ENCODE data around the gene SHANK1.

The SHANK1 gene

GRCh38 chr19:50664204-50664603, 55.4 kb downstream of the SHANK1 start:
- H3K4me3 ChIP-seq (ENCODE audit: low read length) = no peak overlapping the region
- no peak for TF ChIP-seq CTCF (IDR thresholded peaks at IDR 0.05; ENCODE audit: insufficient read depth, low read depth, low read length, missing control alignments)
- DNase-seq (ENCODE audit: low read depth) = no peak

DNA sequence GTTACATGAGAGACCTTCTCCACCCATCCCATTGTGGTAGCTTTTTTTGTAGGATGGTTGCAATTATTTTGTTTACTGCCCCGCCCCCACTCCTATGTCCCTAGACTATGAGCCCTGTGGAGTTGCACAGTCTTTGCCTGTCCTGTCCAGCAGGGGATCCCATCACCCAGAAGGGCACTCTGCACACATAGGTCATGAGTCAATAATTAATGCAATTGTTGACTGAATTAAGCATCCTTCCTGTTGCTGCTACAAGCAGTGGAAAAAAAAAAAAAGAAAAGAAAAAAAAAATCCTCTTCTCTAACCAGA, 56.2 kb downstream of the SHANK1 start:
- H3K4me3 ChIP-seq (ENCODE audit: low read length) = no peak overlapping the region
- no peak for DNase-seq (ENCODE audit: low read depth)
- TF ChIP-seq CTCF (IDR thresholded peaks at IDR 0.05; ENCODE audit: insufficient read depth, low read depth, low read length, missing control alignments) = no peak

- no peak overlapping the region for H3K4me3 ChIP-seq (ENCODE audit: low read length)
- TF ChIP-seq CTCF (IDR thresholded peaks at IDR 0.05; ENCODE audit: insufficient read depth, low read depth, low read length, missing control alignments) = no peak
- no peak for DNase-seq (ENCODE audit: low read depth)
Measured at GRCh38 chr19:50662651-50663481, 56.7 kb downstream of the SHANK1 start.

DNA sequence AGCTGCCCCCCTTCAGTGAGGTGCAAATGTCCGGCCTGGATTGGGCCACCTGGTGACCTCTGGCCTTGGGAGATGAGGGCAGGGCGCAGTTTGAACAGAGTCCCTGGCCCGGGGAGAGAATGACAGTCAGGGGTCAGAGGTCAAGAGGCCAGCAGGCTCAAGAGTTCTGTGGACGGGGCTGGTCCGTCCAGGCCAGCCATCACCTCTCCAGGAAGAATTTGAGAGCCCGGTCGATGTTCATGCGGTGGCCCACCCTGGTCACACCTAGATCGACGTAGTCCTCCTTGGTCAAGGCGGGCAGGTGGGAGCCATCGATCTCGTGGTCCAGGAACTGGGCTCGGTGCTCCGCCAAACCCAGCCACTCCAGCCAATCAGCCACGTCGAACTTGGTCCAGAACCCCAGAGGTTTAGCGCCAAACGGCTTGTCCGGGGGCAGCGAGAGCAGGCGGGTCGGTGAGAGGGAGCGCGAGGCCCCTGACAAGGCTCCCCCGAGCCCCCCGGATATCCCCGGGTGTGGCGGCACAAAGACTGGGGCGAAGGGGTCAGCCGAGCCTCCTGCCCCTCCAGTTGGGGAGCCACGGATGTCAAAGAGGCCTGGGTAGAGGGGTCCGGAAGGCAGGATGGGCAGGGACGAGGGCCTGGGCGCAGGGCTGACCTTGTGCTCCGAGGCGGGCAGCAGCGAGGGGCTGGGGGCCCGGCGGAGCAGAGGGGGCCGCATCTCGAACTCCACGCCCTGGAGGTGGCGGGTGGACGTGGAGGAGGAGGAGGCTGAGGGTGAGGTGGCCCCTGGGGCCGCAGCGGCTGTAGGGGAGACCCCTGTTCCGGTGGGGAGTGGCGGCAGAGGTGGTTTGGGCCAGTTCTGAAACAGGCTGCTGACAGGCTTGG, 57.6 kb downstream of the SHANK1 start:
- no peak for TF ChIP-seq CTCF (IDR thresholded peaks at IDR 0.05; ENCODE audit: insufficient read depth, low read depth, low read length, missing control alignments)
- no peak for DNase-seq (ENCODE audit: low read depth)

DNA sequence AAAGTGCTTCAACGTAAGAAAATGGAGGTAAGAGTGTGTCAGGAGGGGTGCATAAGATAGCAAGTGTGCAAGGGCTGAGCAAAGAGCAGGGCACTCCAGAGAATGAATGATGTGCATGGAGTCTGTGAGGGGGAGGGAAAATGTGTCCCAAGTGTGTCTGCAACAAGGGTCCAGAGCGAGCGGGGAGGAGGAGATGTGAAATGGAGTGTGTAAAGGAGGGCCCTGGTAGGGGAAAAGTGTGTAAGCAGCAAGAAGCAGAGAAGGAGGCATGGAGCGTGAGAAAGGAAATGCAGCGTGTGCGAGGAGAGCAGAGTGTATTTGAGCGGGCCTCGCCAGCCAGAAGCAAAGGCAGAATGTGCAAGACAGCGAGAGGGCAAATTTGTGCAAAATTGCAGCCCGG, 58.6 kb downstream of the SHANK1 start:
- DNase-seq (ENCODE audit: low read depth) = no peak
- no peak for TF ChIP-seq CTCF (IDR thresholded peaks at IDR 0.05; ENCODE audit: insufficient read depth, low read depth, low read length, missing control alignments)

More for the DNA sequence above, 57.6 kb downstream of the SHANK1 start:
- no peak overlapping the region for H3K4me3 ChIP-seq (ENCODE audit: low read length)

GRCh38 chr19:50660088-50660366, 59.6 kb downstream of the SHANK1 start:
- no peak overlapping the region for H3K4me3 ChIP-seq (ENCODE audit: low read length)
- DNase-seq (ENCODE audit: low read depth) = no peak
- TF ChIP-seq CTCF (IDR thresholded peaks at IDR 0.05; ENCODE audit: insufficient read depth, low read depth, low read length, missing control alignments) = no peak

More for the DNA sequence above, 58.6 kb downstream of the SHANK1 start:
- no peak overlapping the region for H3K4me3 ChIP-seq (ENCODE audit: low read length)
